ENCODE measurements around the gene ALG6. TPM values are rescaled to one million over a fixed set of nuclear protein-coding genes. Genes with fewer than 3 reads are reported as not detected.

ALG6 gene
- total RNA-seq, 1 experiment from 2014 or later = 37.1 TPM

DNA sequence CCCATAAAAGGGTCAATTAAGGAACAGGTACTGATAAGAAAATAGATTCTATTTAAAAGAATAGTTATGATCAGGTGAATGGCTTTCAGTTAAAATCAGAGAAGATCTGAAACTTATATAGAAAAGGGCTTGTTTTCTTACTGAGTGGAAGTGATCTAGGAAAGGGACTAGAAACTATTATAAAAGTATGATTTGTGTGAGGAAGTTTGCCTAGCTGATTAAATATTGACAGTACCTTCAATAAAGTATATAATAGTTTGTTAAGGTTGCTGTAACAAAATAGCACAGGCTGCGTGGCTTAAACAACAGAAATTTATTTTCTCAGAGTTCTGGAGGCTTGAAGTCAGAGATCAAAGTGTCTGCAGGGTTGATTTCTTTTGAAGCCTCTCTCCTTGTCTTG, 5.4 kb upstream of the ALG6 start:
- H3K27me3 ChIP-seq = no peaks in the 10 kb centered on the region
- H3K4me3 ChIP-seq = no peak overlapping the region
- 0 out of 2 replicates have a peak, but pooled peaks cover 5% of the 10 kb centered on the region for H3K4me1 ChIP-seq
- no peak overlapping the region for H3K27ac ChIP-seq
- DNase-seq = no peak
- H3K36me3 ChIP-seq = no peaks in the 10 kb centered on the region
- no peaks in the 10 kb centered on the region; the same call in 1 of the 2 replicates for H3K9me3 ChIP-seq (replicated peaks)

DNA sequence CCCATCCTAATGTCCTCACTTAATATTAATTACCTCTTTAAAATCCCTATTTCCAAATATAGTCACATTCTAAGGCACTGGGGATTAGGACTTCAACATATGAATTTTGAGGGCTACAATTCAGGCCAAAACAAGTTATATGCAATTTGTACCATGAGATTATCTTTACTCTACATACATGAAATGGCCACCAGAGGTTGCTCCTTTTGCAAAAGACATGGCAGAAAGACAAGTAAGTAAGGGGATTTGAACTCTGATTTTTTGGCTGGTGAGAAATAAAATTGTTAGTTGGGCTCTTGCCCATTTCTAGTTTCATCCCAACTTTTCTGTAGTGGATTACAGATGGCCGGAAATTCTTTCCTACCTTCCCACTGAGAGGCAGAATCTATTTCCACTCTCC, 4.8 kb upstream of the ALG6 start:
- no peak for DNase-seq
- Histone ChIP-seq H3K36me3 (no peaks in the 10 kb centered on the region), H3K9me3 (replicated peaks) (no peaks in the 10 kb centered on the region; the same call in 1 of the 2 replicates), H3K27me3 (no peaks in the 10 kb centered on the region), H3K4me3 (no peak overlapping the region), H3K27ac (no peak overlapping the region), H3K4me1 (0 out of 2 replicates have a peak, but pooled peaks cover 5% of the 10 kb centered on the region)

- no peaks in the 10 kb centered on the region for H3K27me3 ChIP-seq
- H3K4me1 ChIP-seq = 0 out of 2 replicates have a peak, but pooled peaks cover 5% of the 10 kb centered on the region
- H3K36me3 ChIP-seq = no peaks in the 10 kb centered on the region
- no peak for DNase-seq
- no peak overlapping the region for H3K4me3 ChIP-seq
- no peak overlapping the region for H3K27ac ChIP-seq
- no peaks in the 10 kb centered on the region; the same call in 1 of the 2 replicates for H3K9me3 ChIP-seq (replicated peaks)
These were observed 4.4 kb upstream of the ALG6 start for GRCh38 chr1:63363014-63363413.

- DNase-seq = no peak
- Histone ChIP-seq H3K4me1 (0 out of 2 replicates have a peak, but pooled peaks cover 5% of the 10 kb centered on the region), H3K27me3 (no peaks in the 10 kb centered on the region), H3K36me3 (no peaks in the 10 kb centered on the region), H3K27ac (no peak overlapping the region), H3K9me3 (replicated peaks) (no peaks in the 10 kb centered on the region), H3K4me3 (peak overlapping the region; percentile 92)
These were observed 566 bp upstream of the ALG6 start for GRCh38 chr1:63366908-63367214.

DNA sequence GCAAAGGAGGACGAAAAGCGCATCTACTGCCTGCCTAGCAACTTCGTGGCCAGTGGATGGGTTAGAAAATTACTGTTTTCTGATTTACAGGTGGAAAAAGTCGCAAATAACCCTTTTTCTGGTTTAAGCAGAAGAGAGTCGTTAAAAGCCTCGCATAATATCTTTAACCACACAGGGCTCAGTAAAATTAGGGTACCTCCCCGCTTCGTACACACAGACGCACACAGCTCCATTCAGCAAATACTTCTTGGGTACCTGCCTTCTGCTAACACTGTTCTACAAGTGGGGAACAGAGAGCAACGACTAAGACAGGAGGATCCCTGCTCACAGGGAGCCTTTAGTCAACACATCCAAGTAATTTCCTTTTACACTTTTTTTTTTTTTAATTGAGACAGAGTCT, 704 bp downstream of the ALG6 start:
- H3K27me3 ChIP-seq = no peaks in the 10 kb centered on the region
- H3K4me1 ChIP-seq = 0 out of 2 replicates have a peak, but pooled peaks cover 5% of the 10 kb centered on the region
- no peak for DNase-seq
- H3K36me3 ChIP-seq = no peaks in the 10 kb centered on the region
- peak overlapping the region; percentile 74 for H3K27ac ChIP-seq
- no peaks in the 10 kb centered on the region for H3K9me3 ChIP-seq (replicated peaks)
- peak overlapping the region; percentile 92 for H3K4me3 ChIP-seq

DNA sequence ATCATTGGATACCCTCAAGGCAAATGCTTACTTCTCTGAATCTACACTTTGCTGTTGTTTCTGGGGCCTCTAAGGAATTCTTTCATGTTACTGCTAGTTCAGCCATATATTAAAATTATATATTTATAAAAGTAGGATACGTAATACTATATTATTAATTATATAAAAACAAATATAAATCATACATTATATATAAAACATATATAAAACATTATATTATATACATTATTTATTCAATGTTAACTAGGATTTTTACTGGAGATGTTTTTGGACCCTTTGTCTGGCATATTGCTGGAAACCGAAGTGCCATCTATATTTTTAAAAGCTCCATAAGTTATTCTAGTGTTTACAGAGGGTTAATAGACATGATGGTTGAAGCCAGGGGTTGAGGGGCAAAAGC, 12.2 kb downstream of the ALG6 start:
- H3K27ac ChIP-seq = no peak overlapping the region
- no peak overlapping the region for H3K4me3 ChIP-seq
- DNase-seq = no peak
- no peaks in the 10 kb centered on the region; the same call in 1 of the 2 replicates for H3K36me3 ChIP-seq
- H3K27me3 ChIP-seq = no peaks in the 10 kb centered on the region
- no peaks in the 10 kb centered on the region for H3K4me1 ChIP-seq
- H3K9me3 ChIP-seq (replicated peaks) = no peaks in the 10 kb centered on the region

GRCh38 chr1:63381741-63382140, 14.3 kb downstream of the ALG6 start:
- H3K9me3 ChIP-seq (replicated peaks) = no peaks in the 10 kb centered on the region; the same call in 1 of the 2 replicates
- DNase-seq = no peak
- H3K27ac ChIP-seq = no peak overlapping the region
- H3K36me3 ChIP-seq = no peaks in the 10 kb centered on the region; the same call in 1 of the 2 replicates
- no peak overlapping the region for H3K4me3 ChIP-seq
- no peaks in the 10 kb centered on the region for H3K27me3 ChIP-seq
- H3K4me1 ChIP-seq = no peaks in the 10 kb centered on the region

GRCh38 chr1:63401945-63402344, 34.5 kb downstream of the ALG6 start:
- no peaks in the 10 kb centered on the region for H3K4me1 ChIP-seq
- H3K4me3 ChIP-seq = no peak overlapping the region
- no peak for DNase-seq
- H3K27ac ChIP-seq = no peak overlapping the region
- H3K36me3 ChIP-seq = no peaks in the 10 kb centered on the region; the same call in 1 of the 2 replicates
- H3K27me3 ChIP-seq = no peaks in the 10 kb centered on the region
- H3K9me3 ChIP-seq (replicated peaks) = no peaks in the 10 kb centered on the region

DNA sequence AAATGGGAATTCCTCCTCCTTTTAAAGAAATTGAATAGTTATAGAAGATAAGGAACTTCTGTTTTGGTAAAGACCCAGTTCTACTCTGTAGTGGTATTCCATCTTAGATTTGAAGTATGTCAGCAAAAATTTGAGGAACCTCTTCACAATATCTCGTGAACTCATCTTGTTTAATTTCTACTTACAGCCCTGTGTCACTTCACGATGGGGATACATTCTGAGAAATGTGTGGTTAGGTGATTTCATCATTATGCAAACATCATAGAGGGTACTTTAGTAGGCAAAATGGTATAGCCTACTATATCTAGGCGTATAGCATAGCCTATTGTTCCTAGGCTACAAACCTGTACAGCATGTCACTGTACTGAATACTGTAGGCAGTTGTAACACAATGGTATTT, 36.0 kb downstream of the ALG6 start:
- Histone ChIP-seq H3K4me1 (no peaks in the 10 kb centered on the region), H3K9me3 (replicated peaks) (no peaks in the 10 kb centered on the region; the same call in 1 of the 2 replicates), H3K4me3 (no peak overlapping the region), H3K36me3 (no peaks in the 10 kb centered on the region; the same call in 1 of the 2 replicates), H3K27ac (no peak overlapping the region), H3K27me3 (no peaks in the 10 kb centered on the region)
- no peak for DNase-seq

DNA sequence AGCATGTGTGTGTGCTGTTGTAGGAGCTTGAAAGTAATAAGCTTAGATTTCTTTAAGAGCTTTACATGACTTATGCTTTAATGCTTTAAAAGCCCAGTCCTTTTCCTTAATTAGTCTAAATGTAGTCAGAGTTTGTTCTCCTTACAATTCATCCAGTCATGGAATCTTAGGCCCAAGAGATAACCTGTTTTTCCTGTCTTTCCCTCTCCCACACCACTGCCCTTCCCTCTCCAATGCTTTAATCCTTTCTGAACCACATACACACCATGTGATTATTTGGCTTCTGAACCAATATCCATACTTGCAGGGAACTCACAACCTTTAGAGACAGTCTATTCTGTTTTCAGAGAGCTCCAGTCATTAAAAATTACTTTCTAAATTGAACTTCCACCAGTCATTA, 37.6 kb downstream of the ALG6 start:
- no peak overlapping the region for H3K27ac ChIP-seq
- H3K27me3 ChIP-seq = no peaks in the 10 kb centered on the region
- no peak for DNase-seq
- no peaks in the 10 kb centered on the region for H3K4me1 ChIP-seq
- no peak overlapping the region for H3K4me3 ChIP-seq
- no peaks in the 10 kb centered on the region; the same call in 1 of the 2 replicates for H3K9me3 ChIP-seq (replicated peaks)
- no peaks in the 10 kb centered on the region; the same call in 1 of the 2 replicates for H3K36me3 ChIP-seq

DNA sequence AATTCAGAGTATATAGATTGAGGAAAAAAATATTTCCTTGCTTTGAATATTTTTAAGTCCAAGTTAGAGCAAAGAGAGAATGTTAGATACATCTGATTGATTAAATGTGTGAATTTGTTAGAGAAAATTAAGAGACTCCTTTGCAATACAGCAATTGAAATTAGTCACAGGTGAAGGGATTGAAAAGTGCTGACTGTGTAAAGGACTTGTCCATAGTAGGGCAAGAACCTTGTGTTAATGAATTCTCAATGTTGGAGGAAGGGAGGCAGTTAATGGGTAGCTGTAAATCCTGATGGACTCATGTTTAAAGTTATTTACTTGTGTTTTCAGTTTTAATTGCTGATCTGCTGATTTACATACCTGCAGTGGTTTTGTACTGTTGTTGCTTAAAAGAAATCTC, 38.6 kb downstream of the ALG6 start:
- H3K4me1 ChIP-seq = no peaks in the 10 kb centered on the region
- H3K27me3 ChIP-seq = no peaks in the 10 kb centered on the region
- no peaks in the 10 kb centered on the region; the same call in 1 of the 2 replicates for H3K9me3 ChIP-seq (replicated peaks)
- H3K27ac ChIP-seq = no peak overlapping the region
- DNase-seq = no peak
- H3K36me3 ChIP-seq = no peaks in the 10 kb centered on the region; the same call in 1 of the 2 replicates
- H3K4me3 ChIP-seq = no peak overlapping the region

GRCh38 chr1:63407002-63407401, 39.6 kb downstream of the ALG6 start:
- H3K9me3 ChIP-seq (replicated peaks) = no peaks in the 10 kb centered on the region; the same call in 1 of the 2 replicates
- no peak for DNase-seq

DNA sequence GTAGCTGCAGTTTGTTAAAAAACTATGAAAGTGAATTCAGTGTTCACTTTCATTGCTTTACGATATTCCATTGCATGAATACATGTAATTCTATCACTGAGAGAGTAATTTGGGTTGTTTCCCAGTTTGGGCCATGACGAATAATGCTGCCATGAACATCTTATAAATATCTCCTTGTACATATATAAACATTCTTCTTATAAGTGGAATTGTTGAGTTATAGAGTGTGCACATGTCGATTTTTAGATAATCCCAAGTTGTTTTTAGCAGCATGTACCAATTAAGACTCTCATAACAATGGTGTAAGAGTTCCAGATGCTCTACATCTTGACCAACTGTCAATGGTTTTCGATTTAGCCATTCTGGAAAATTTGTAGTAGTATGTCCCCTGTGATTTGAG, 40.9 kb downstream of the ALG6 start:
- DNase-seq = no peak
- Histone ChIP-seq H3K27me3 (no peaks in the 10 kb centered on the region), H3K4me3 (no peak overlapping the region), H3K9me3 (replicated peaks) (no peaks in the 10 kb centered on the region; the same call in 1 of the 2 replicates), H3K4me1 (no peaks in the 10 kb centered on the region), H3K36me3 (no peaks in the 10 kb centered on the region; the same call in 1 of the 2 replicates), H3K27ac (no peak overlapping the region)

More at GRCh38 chr1:63407002-63407401, 39.6 kb downstream of the ALG6 start:
- Histone ChIP-seq H3K4me1 (no peaks in the 10 kb centered on the region), H3K27ac (no peak overlapping the region), H3K36me3 (no peaks in the 10 kb centered on the region; the same call in 1 of the 2 replicates), H3K4me3 (no peak overlapping the region), H3K27me3 (no peaks in the 10 kb centered on the region)

- Histone ChIP-seq H3K27me3 (no peaks in the 10 kb centered on the region), H3K4me3 (no peak overlapping the region), H3K36me3 (no peaks in the 10 kb centered on the region; the same call in 1 of the 2 replicates), H3K4me1 (no peaks in the 10 kb centered on the region), H3K9me3 (replicated peaks) (no peaks in the 10 kb centered on the region; the same call in 1 of the 2 replicates), H3K27ac (no peak overlapping the region)
- no peak for DNase-seq
These were observed 43.6 kb downstream of the ALG6 start for GRCh38 chr1:63411066-63411465.

GRCh38 chr1:63413394-63413793, 46.0 kb downstream of the ALG6 start:
- no peak overlapping the region for H3K4me3 ChIP-seq
- no peaks in the 10 kb centered on the region for H3K36me3 ChIP-seq
- no peak overlapping the region for H3K27ac ChIP-seq
- no peaks in the 10 kb centered on the region for H3K4me1 ChIP-seq
- no peaks in the 10 kb centered on the region; the same call in 1 of the 2 replicates for H3K9me3 ChIP-seq (replicated peaks)
- no peak for DNase-seq
- no peaks in the 10 kb centered on the region for H3K27me3 ChIP-seq

GRCh38 chr1:63414691-63415365, 47.4 kb downstream of the ALG6 start:
- Histone ChIP-seq H3K27ac (no peak overlapping the region), H3K4me3 (no peak overlapping the region), H3K36me3 (no peaks in the 10 kb centered on the region), H3K9me3 (replicated peaks) (no peaks in the 10 kb centered on the region), H3K27me3 (no peaks in the 10 kb centered on the region), H3K4me1 (no peaks in the 10 kb centered on the region)
- no peak for DNase-seq
